Transverse colon (tissue), 3 donors: ENCODE data around the gene OR1F1.

Source experiments
- POLR2A ChIP-seq: fragments of 450-650 bp; IDR thresholded peaks from one replicate; pipeline ENCODE4 v1.6.1; 2016; ENCODE audit warnings: antibody characterized with exemption, mild to moderate bottlenecking, moderate library complexity
- TF ChIP-seq, protein P1 (sequence below), 5 experiments: fragments of 200-600 bp in 3 of 5; fragments of 450-650 bp in 2 of 5; sonication (generic) in 3 of 5; IDR thresholded peaks; 1 replicate in 2 of 5; 2 replicates in 3 of 5; pipeline ENCODE4 v1.5.1; 2016 to 2017; ENCODE audit warnings: antibody characterized with exemption in 5 of 5, inconsistent platforms in 3 of 5, mild to moderate bottlenecking in 2 of 5, moderate library complexity in 1 of 5

DNA sequence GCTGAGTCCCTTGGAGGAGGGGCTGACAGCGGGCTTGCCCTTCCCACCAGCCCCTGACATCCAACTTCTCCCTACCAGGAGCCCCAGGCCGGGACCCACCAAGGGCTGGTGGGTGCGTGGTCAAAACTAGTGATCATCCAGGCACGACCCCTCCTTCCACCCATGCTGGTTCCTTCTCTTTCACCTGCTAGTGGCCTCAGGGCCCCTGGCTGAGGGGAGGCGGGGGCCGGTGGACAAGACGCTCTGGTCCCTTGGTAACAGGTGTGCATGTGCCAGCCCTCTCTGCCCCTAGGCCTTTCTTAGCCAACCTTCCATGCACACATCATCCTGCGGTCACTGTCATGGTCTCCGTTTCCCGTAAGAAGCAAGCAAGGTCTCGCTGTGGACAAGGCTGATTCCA, 44.8 kb upstream of the OR1F1 start:
- TF ChIP-seq, protein P1, sequence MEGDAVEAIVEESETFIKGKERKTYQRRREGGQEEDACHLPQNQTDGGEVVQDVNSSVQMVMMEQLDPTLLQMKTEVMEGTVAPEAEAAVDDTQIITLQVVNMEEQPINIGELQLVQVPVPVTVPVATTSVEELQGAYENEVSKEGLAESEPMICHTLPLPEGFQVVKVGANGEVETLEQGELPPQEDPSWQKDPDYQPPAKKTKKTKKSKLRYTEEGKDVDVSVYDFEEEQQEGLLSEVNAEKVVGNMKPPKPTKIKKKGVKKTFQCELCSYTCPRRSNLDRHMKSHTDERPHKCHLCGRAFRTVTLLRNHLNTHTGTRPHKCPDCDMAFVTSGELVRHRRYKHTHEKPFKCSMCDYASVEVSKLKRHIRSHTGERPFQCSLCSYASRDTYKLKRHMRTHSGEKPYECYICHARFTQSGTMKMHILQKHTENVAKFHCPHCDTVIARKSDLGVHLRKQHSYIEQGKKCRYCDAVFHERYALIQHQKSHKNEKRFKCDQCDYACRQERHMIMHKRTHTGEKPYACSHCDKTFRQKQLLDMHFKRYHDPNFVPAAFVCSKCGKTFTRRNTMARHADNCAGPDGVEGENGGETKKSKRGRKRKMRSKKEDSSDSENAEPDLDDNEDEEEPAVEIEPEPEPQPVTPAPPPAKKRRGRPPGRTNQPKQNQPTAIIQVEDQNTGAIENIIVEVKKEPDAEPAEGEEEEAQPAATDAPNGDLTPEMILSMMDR (IDR thresholded peaks at IDR 0.05): no peak
- no peak for TF ChIP-seq POLR2A
